Smooth muscle cell (in vitro differentiated cells): ENCODE data around the gene ONECUT2. TPM values are rescaled to one million over a fixed set of nuclear protein-coding genes. Genes with fewer than 3 reads are reported as not detected.

Experiments
- DNase-seq: peaks from one replicate; lab custom pipeline; 2025; ENCODE audit not compliant: unreplicated experiment; lab: John Stamatoyannopoulos, UW
- H2AFZ ChIP-seq: fragments of 200-600 bp; sonication (generic); 2 replicates; pipeline ENCODE4 v1.6.0; 2016; ENCODE audit warnings: antibody characterized with exemption, low read depth, mild to moderate bottlenecking
- H3F3A ChIP-seq: fragments of 200-600 bp; sonication (generic); 2 replicates; pipeline ENCODE4 v1.6.0; 2017; ENCODE audit warnings: antibody characterized with exemption, low read depth
- H3K27ac ChIP-seq: fragments of 200-600 bp; sonication (generic); 2 replicates; pipeline ENCODE4 v1.5.1; 2016; ENCODE audit warnings: low read depth, mild to moderate bottlenecking
- H3K27me3 ChIP-seq: fragments of 200-600 bp; sonication (generic); 2 replicates; pipeline ENCODE4 v1.6.1; 2016; ENCODE audit warnings: low read depth, mild to moderate bottlenecking
- H3K36me3 ChIP-seq: fragments of 200-600 bp; sonication (generic); 2 replicates; pipeline ENCODE4 v1.5.1; 2016; ENCODE audit warnings: low read depth
- H3K4me1 ChIP-seq: fragments of 200-600 bp; sonication (generic); 2 replicates; pipeline ENCODE4 v1.5.1; 2016; ENCODE audit warnings: low read depth
- H3K4me2 ChIP-seq: fragments of 200-600 bp; sonication (generic); 2 replicates; pipeline ENCODE4 v1.6.0; 2016; ENCODE audit warnings: mild to moderate bottlenecking
- H3K4me3 ChIP-seq: fragments of 200-600 bp; sonication (generic); 2 replicates; pipeline ENCODE4 v1.5.1; 2016; ENCODE audit warnings: mild to moderate bottlenecking
- H3K79me2 ChIP-seq: fragments of 200-600 bp; sonication (generic); 2 replicates; pipeline ENCODE4 v1.6.0; 2016; ENCODE audit warnings: low read depth, mild to moderate bottlenecking
- H3K9ac ChIP-seq: fragments of 200-600 bp; sonication (generic); 2 replicates; pipeline ENCODE4 v1.6.0; 2016; ENCODE audit warnings: low read depth
- H3K9me3 ChIP-seq: fragments of 200-600 bp; sonication (generic); replicated peaks from 2 replicates; pipeline ENCODE4 v1.5.1; 2016; ENCODE audit warnings: low read depth
- H4K20me1 ChIP-seq: fragments of 200-600 bp; sonication (generic); 2 replicates; pipeline ENCODE4 v1.6.0; 2016; ENCODE audit warnings: low read depth
- WGBS: methylation state at CpG from one replicate; pipeline ENCODE4 v1.1.7; 2016; ENCODE audit warnings: low lambda C conversion rate; 5-methylcytosine and 5-hydroxymethylcytosine counted together
- polyA plus RNA-seq: library from polyadenylated mRNA; unstranded; fragments of >200 nt; fragmentation: Nextera tagmentation; extraction: Ambion mirVana; gene quantifications from 2 replicates; pipeline ENCODE4 v1.2.1, GENCODE V29; 2016
- total RNA-seq: library from RNA; depleted of rRNA; stranded (reverse); fragments of >200 nt; gene quantifications from 2 replicates; pipeline ENCODE4 v1.2.3, GENCODE V29; 2014
- TF ChIP-seq, protein P1 (sequence below): fragments of 200-600 bp; sonication (generic); IDR thresholded peaks from 2 replicates; pipeline ENCODE4 v1.5.1; 2017; ENCODE audit warnings: borderline replicate concordance, mild to moderate bottlenecking, antibody characterized with exemption; ENCODE audit not compliant: insufficient read depth, poor library complexity, severe bottlenecking

The ONECUT2 gene
- total and polyA plus RNA-seq, 2 experiments from 2014 or later: 0.04 TPM; not detected in 1

DNA sequence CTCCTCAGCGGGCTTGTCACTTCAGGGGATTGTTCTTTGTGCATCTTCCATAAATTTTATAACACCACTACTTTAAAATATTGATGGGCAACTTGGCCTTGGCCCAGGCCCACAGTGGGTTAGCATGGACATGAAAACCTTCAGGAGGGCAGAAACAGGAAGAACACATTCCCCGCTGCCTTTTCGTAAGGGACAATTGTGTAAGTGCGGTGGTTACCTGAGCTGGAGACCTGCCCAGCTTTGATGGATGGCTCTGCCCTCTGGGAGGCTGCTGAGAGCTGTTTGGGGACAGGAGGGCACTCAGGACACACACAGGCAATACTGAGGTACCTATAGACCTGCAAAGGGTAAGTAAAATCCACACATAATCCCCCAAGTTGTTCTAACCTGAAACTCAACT, 104.5 kb downstream of the ONECUT2 start:
- 93% methylated on average over 4 of the region's 4 CpGs for WGBS
- no peak overlapping the region for H2AFZ ChIP-seq
- no peak for DNase-seq
- H3K27me3 ChIP-seq: no peaks in the 10 kb centered on the region
- H3K4me2 ChIP-seq: no peak overlapping the region
- no peaks in the 10 kb centered on the region for H4K20me1 ChIP-seq
- no peaks in the 10 kb centered on the region for H3K4me1 ChIP-seq
- H3K27ac ChIP-seq: no peak overlapping the region
- H3K79me2 ChIP-seq: no peaks in the 10 kb centered on the region
- no peaks in the 10 kb centered on the region for H3F3A ChIP-seq
- no peaks in the 10 kb centered on the region for H3K9me3 ChIP-seq
- TF ChIP-seq, protein P1, sequence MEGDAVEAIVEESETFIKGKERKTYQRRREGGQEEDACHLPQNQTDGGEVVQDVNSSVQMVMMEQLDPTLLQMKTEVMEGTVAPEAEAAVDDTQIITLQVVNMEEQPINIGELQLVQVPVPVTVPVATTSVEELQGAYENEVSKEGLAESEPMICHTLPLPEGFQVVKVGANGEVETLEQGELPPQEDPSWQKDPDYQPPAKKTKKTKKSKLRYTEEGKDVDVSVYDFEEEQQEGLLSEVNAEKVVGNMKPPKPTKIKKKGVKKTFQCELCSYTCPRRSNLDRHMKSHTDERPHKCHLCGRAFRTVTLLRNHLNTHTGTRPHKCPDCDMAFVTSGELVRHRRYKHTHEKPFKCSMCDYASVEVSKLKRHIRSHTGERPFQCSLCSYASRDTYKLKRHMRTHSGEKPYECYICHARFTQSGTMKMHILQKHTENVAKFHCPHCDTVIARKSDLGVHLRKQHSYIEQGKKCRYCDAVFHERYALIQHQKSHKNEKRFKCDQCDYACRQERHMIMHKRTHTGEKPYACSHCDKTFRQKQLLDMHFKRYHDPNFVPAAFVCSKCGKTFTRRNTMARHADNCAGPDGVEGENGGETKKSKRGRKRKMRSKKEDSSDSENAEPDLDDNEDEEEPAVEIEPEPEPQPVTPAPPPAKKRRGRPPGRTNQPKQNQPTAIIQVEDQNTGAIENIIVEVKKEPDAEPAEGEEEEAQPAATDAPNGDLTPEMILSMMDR: no peak
- H3K36me3 ChIP-seq: no peaks in the 10 kb centered on the region
- no peak overlapping the region for H3K4me3 ChIP-seq
- H3K9ac ChIP-seq: no peak overlapping the region

Other genes with a start within 250 kb of the ONECUT2 start
- gene ST8SIA3, start 82.8 kb upstream of the ONECUT2 start, total RNA-seq: not detected in 2 replicates
- not detected in 2 replicates for gene ST8SIA3, start 82.8 kb upstream of the ONECUT2 start, polyA plus RNA-seq
- 44.3 and 52.5 TPM in 2 replicates for gene FECH, start 151.3 kb downstream of the ONECUT2 start, total RNA-seq
- gene FECH, start 151.3 kb downstream of the ONECUT2 start, polyA plus RNA-seq: 18.1 and 27.1 TPM in 2 replicates
- gene NARS1, start 186.5 kb downstream of the ONECUT2 start, total RNA-seq: 92.8 and 107 TPM in 2 replicates
- gene NARS1, start 186.5 kb downstream of the ONECUT2 start, polyA plus RNA-seq: 71.4 and 83.6 TPM in 2 replicates